Tibial nerve (tissue), 4 donors: ENCODE results near the gene RPAP3.

Experiments used
- CTCF ChIP-seq, 5 experiments: fragments of 200-600 bp in 3 of 5; fragments of 450-650 bp in 2 of 5; sonication (generic) in 3 of 5; IDR thresholded peaks; one replicate each; pipeline ENCODE4 v1.5.1; 2016 to 2019; ENCODE audit warnings: antibody characterized with exemption in 5 of 5, mild to moderate bottlenecking in 3 of 5, moderate library complexity in 2 of 5
- EP300 ChIP-seq, 2 donors: sonication (generic); formaldehyde crosslinking; IDR thresholded peaks; one replicate each; pipeline ENCODE4 v1.6.1; 2017; ENCODE audit warnings: antibody characterized with exemption in 2 of 2, mild to moderate bottlenecking in 1 of 2
- POLR2A ChIP-seq, 2 donors: fragments of 450-650 bp; IDR thresholded peaks; one replicate each; pipeline ENCODE4 v1.6.1; 2017; ENCODE audit warnings: antibody characterized with exemption in 2 of 2, mild to moderate bottlenecking in 2 of 2, moderate library complexity in 2 of 2

- TF ChIP-seq CTCF (IDR thresholded peaks at IDR 0.05): no peak
- TF ChIP-seq POLR2A (IDR thresholded peaks at IDR 0.05): no peak
- no peak for TF ChIP-seq EP300 (IDR thresholded peaks at IDR 0.05)
Measured at GRCh38 chr12:47747126-47747525, 41.3 kb upstream of the RPAP3 start.
